HepG2 (cell line): ENCODE data around the gene DSG2. TPM values are rescaled to one million over a fixed set of nuclear protein-coding genes. Genes with fewer than 3 reads are reported as not detected.
A peak's percentile ranks its signal among the peaks of the same experiment; 100 is the strongest.

ENCODE experiments used
- ATAC-seq: fragments of 200-7000 bp; cut with Tn5 transposase; 3 replicates; pipeline ENCODE4 v1.9.1; 2020; ENCODE audit warnings: mild to moderate bottlenecking, moderate library complexity
- BruUV-seq: library from RNA; stranded (reverse); fragments of 400-500 nt; replicated peaks from 2 replicates; lab custom pipeline; 2021; lab: Mats Ljungman, UMichigan
- CTCF ChIA-PET: fragments of 300-600 bp; formaldehyde crosslinking; extraction: SDS; loops from one replicate; lab custom pipeline; 2021; ENCODE audit warnings: low total read pairs, inconsistent platforms, low intra/inter-chr PET ratio; lab: Yijun Ruan, JAX
- POLR2A ChIA-PET: fragments of 350-600 bp; sonication (Branson Sonifier 250); formaldehyde crosslinking; loops from one replicate; lab custom pipeline; 2020; ENCODE audit warnings: antibody characterized with exemption, inconsistent platforms; lab: Yijun Ruan, JAX
- DNase-seq: peaks from one replicate; pipeline ENCODE4 v3.0.0-alpha.2; 2015; ENCODE audit warnings: low spot score
- FAIRE-seq: peaks from 3 replicates; lab custom pipeline; 2011; peaks lifted over from hg19 to GRCh38; lab: Jason Lieb, UNC
- H2AFZ ChIP-seq: one replicate; pipeline ENCODE4 v1.6.1; 2011; ENCODE audit warnings: low read length, inconsistent platforms
- H3K27ac ChIP-seq: fragments of 300-600 bp; 3 replicates; pipeline ENCODE4 v1.8.0; 2011; ENCODE audit warnings: mixed run types, mild to moderate bottlenecking, mixed read lengths, low read length, inconsistent platforms; ENCODE audit not compliant: insufficient read depth; ENCODE audit errors: extremely low read length
- H3K27me3 ChIP-seq, 2 experiments: fragments of 200-600 bp in 1 of 2; 2 replicates in 1 of 2; 3 replicates in 1 of 2; pipeline versions ENCODE4 v1.6.0 to v1.8.0; 2011; ENCODE audit warnings: low read length in 2 of 2, mild to moderate bottlenecking in 2 of 2, moderate library complexity in 2 of 2, inconsistent platforms in 1 of 2; ENCODE audit not compliant: insufficient read depth in 2 of 2, control insufficient read depth in 1 of 2
- H3K36me3 ChIP-seq, 2 experiments: fragments of 200-600 bp in 1 of 2; replicated peaks in 1 of 2; 2 replicates in 1 of 2; 3 replicates in 1 of 2; pipeline versions ENCODE4 v1.5.1 to v1.8.0; 2011; ENCODE audit warnings: low read length in 2 of 2, inconsistent platforms in 1 of 2; ENCODE audit not compliant: insufficient read depth in 2 of 2, control insufficient read depth in 1 of 2
- H3K4me1 ChIP-seq: 2 replicates; pipeline ENCODE4 v1.5.1; 2012; ENCODE audit warnings: low read length, inconsistent platforms; ENCODE audit not compliant: insufficient read depth
- H3K4me2 ChIP-seq: 2 replicates; pipeline ENCODE4 v1.6.0; 2011; ENCODE audit warnings: low read depth, low read length, inconsistent platforms
- H3K4me3 ChIP-seq, 3 experiments: fragments of 200-600 bp in 1 of 3; sonication (generic), shearing (Covaris generic) in 1 of 3; replicated peaks in 1 of 3; 2 replicates each; pipeline ENCODE4 v1.5.1; 2011 to 2016; ENCODE audit warnings: low read length in 3 of 3, inconsistent platforms in 2 of 3, low read depth in 2 of 3, mild to moderate bottlenecking in 2 of 3, control low read depth in 1 of 3, mixed read lengths in 1 of 3; ENCODE audit not compliant: insufficient read depth in 1 of 3
- H3K79me2 ChIP-seq: one replicate; pipeline ENCODE4 v1.6.1; 2011; ENCODE audit warnings: low read length, inconsistent platforms; ENCODE audit not compliant: insufficient read depth
- H3K9ac ChIP-seq: 2 replicates; pipeline ENCODE4 v1.6.0; 2011; ENCODE audit warnings: mild to moderate bottlenecking, low read depth, low read length, inconsistent platforms; ENCODE audit not compliant: insufficient read depth
- H3K9me3 ChIP-seq: 2 replicates; pipeline ENCODE4 v1.5.1; 2012; ENCODE audit warnings: mild to moderate bottlenecking, low read length
- H4K20me1 ChIP-seq: 2 replicates; pipeline ENCODE4 v1.6.0; 2011; ENCODE audit warnings: inconsistent platforms, mild to moderate bottlenecking, low read length, moderate library complexity; ENCODE audit not compliant: insufficient read depth
- DRAP1 ChIP-seq: IDR thresholded peaks from 2 replicates; pipeline ENCODE4 v1.6.1; 2016; ENCODE audit warnings: missing genetic modification reagents, missing compliant biosample characterization
- E2F2 ChIP-seq: sonication (generic); formaldehyde crosslinking; IDR thresholded peaks from 2 replicates; pipeline ENCODE4 v1.4.0; 2020; ENCODE audit warnings: missing genetic modification reagents, borderline replicate concordance
- FOXC1 ChIP-seq: sonication (generic); formaldehyde crosslinking; IDR thresholded peaks from 2 replicates; pipeline ENCODE4 v1.8.0; 2022; ENCODE audit warnings: mild to moderate bottlenecking, missing genetic modification reagents, borderline replicate concordance
- GABPA ChIP-seq, 2 experiments: IDR thresholded peaks; 2 replicates each; pipeline ENCODE4 v1.6.1; 2011 to 2016; ENCODE audit warnings: low read depth in 2 of 2, low read length in 1 of 2, missing biosample characterization in 1 of 2, missing genetic modification characterization in 1 of 2
- UBTF ChIP-seq: sonication (generic); formaldehyde crosslinking; IDR thresholded peaks from 2 replicates; pipeline ENCODE4 v1.4.0; 2020; ENCODE audit warnings: mild to moderate bottlenecking, missing genetic modification reagents
- YY1 ChIP-seq: IDR thresholded peaks from 2 replicates; pipeline ENCODE4 v1.6.1; 2011; ENCODE audit warnings: low read length, low read depth, moderate library complexity, mild to moderate bottlenecking; ENCODE audit not compliant: insufficient read depth, insufficient replicate concordance
- ZMYM4 ChIP-seq: sonication (generic); formaldehyde crosslinking; IDR thresholded peaks from 2 replicates; pipeline ENCODE4 v1.8.1; 2023; ENCODE audit warnings: mild to moderate bottlenecking, missing genetic modification reagents
- ZNF121 ChIP-seq: sonication (generic); formaldehyde crosslinking; IDR thresholded peaks from 2 replicates; pipeline ENCODE4 v1.5.0; 2020; ENCODE audit warnings: mild to moderate bottlenecking, missing genetic modification reagents
- ZNF18 ChIP-seq: sonication (generic); formaldehyde crosslinking; IDR thresholded peaks from 2 replicates; pipeline ENCODE4 v1.8.0; 2022; ENCODE audit warnings: mild to moderate bottlenecking, missing genetic modification reagents; ENCODE audit not compliant: insufficient replicate concordance
- ZNF30 ChIP-seq: sonication (generic); formaldehyde crosslinking; IDR thresholded peaks from 2 replicates; pipeline ENCODE4 v1.5.0; 2020; ENCODE audit warnings: mild to moderate bottlenecking, missing genetic modification reagents
- ZNF431 ChIP-seq: sonication (generic); formaldehyde crosslinking; IDR thresholded peaks from 2 replicates; pipeline ENCODE4 v1.9.0; 2022; ENCODE audit warnings: missing genetic modification reagents, low read depth, mild to moderate bottlenecking, borderline replicate concordance
- ZNF547 ChIP-seq: sonication (generic); formaldehyde crosslinking; IDR thresholded peaks from 2 replicates; pipeline ENCODE4 v1.5.1; 2020; ENCODE audit warnings: mild to moderate bottlenecking, missing genetic modification reagents
- WGBS: methylation state at CpG from one replicate; pipeline ENCODE4 v1.1.6; 2017; ENCODE audit warnings: low lambda C conversion rate; 5-methylcytosine and 5-hydroxymethylcytosine counted together
- in situ Hi-C: cut with HindIII; loops from 2 replicates; pipeline ENCODE4 v1.10.0; 2017; ENCODE audit warnings: low pct_unique_long_range_greater_than_20kb; ENCODE audit not compliant: extremely low pct_ligation_motif_present
- intact Hi-C: fragments of 100-400 bp; cut with micrococcal nuclease; formaldehyde crosslinking; loops from one replicate; pipeline ENCODE4 v1.10.0; 2022; ENCODE audit not compliant: unreplicated experiment
- polyA plus RNA-seq, 8 experiments: library from polyadenylated mRNA; depleted of rRNA in 3 of 8; stranded (reverse) in 7 of 8; unstranded in 1 of 8; fragments of >200 nt; fragmentation: Illumina TruSeq in 4 of 8; extraction: Trizol in 4 of 8; gene quantifications; 2 replicates each; pipeline versions ENCODE4 v1.2.1 to v1.2.3, GENCODE V29; 2011 to 2016; ENCODE audit warnings: low read depth in 4 of 8, missing spikeins in 1 of 8, mixed read lengths in 1 of 8; ENCODE audit not compliant: insufficient read depth in 1 of 8
- total RNA-seq, 5 experiments: library from RNA; depleted of rRNA; stranded (reverse); fragments of >200 nt; fragmentation: Illumina TruSeq; extraction: Trizol; gene quantifications; 2 replicates each; pipeline ENCODE4 v1.2.3, GENCODE V29; 2016; ENCODE audit warnings: low read depth in 1 of 5

DSG2 gene
- total and polyA plus RNA-seq, 2 of the 13 experiments (the other 11 are each of a cell fraction or from before 2014, with no cell fraction given): 23.3 to 66.7 TPM

GRCh38 chr18:31498574-31499524 is 872 bp downstream of the DSG2 start:
- CTCF ChIA-PET: no interaction called here
- FAIRE-seq (no peak), ATAC-seq (no peak), DNase-seq (no peak)
- in situ Hi-C loops: no loop called here
- intact Hi-C loops: loop anchor here (5.0 kb wide), 3 partner anchors 53 to 397 kb away; partner anchors contain the start of gene DSC2
- peak overlapping the region; percentile 35 for H2AFZ ChIP-seq
- peaks cover 27% of the 10 kb centered on the region for H3K4me1 ChIP-seq
- H3K9ac ChIP-seq: peak overlapping the region; percentile 95
- no peaks in the 10 kb centered on the region for H3K9me3 ChIP-seq
- H4K20me1 ChIP-seq: no peaks in the 10 kb centered on the region
- H3K36me3 ChIP-seq: no peaks in the 10 kb centered on the region
- POLR2A ChIA-PET: interaction anchor here (1.6 to 2.5 kb wide), 2 partner anchors 11 to 14 kb away, joined by 10 read pairs; no protein-coding TSS in a partner anchor
- H3K4me2 ChIP-seq: peak overlapping the region; percentile 94
- peak overlapping the region; percentile 82 for H3K27ac ChIP-seq
- WGBS: 4% methylated on average over 20 of the region's 22 CpGs
- BruUV-seq: TSS peak; percentile 64
- no peaks in the 10 kb centered on the region; a peak in 1 of 5 replicates for H3K27me3 ChIP-seq
- peak overlapping the region; percentile 94 to 100 (median 99) for H3K4me3 ChIP-seq
- peaks cover 47% of the 10 kb centered on the region for H3K79me2 ChIP-seq
- TF ChIP-seq DRAP1 (CRISPR knock-in tag): no peak
- no peak for TF ChIP-seq ZNF121
- no peak for TF ChIP-seq GABPA (IDR thresholded peaks at IDR 0.05; ENCODE audit: low read depth, low read length)
- no peak for TF ChIP-seq GABPA (CRISPR knock-in tag; IDR thresholded peaks at IDR 0.05; ENCODE audit: low read depth)
- no peak for TF ChIP-seq ZNF431 (CRISPR knock-in tag)
- no peak for TF ChIP-seq ZMYM4 (CRISPR knock-in tag)
- no peak for TF ChIP-seq FOXC1 (CRISPR knock-in tag)
- TF ChIP-seq ZNF18 (CRISPR knock-in tag): no peak
- TF ChIP-seq UBTF (CRISPR knock-in tag): no peak
- no peak for TF ChIP-seq ZNF547
- no peak for TF ChIP-seq YY1
- TF ChIP-seq ZNF30 (CRISPR knock-in tag): no peak
- no peak for TF ChIP-seq E2F2 (CRISPR knock-in tag)
